AG09319 (cell line): ENCODE results near the gene UNKL.

ENCODE experiments used
- DNase-seq: peaks from one replicate; pipeline ENCODE4 v3.0.0-alpha.2; 2010; ENCODE audit warnings: low read depth; ENCODE audit errors: extremely low read depth
- TF ChIP-seq, protein P1 (sequence below): IDR thresholded peaks from 2 replicates; pipeline ENCODE4 v1.5.1; 2011; ENCODE audit warnings: low read depth, mild to moderate bottlenecking, inconsistent platforms, low read length, moderate library complexity

Gene UNKL

DNA sequence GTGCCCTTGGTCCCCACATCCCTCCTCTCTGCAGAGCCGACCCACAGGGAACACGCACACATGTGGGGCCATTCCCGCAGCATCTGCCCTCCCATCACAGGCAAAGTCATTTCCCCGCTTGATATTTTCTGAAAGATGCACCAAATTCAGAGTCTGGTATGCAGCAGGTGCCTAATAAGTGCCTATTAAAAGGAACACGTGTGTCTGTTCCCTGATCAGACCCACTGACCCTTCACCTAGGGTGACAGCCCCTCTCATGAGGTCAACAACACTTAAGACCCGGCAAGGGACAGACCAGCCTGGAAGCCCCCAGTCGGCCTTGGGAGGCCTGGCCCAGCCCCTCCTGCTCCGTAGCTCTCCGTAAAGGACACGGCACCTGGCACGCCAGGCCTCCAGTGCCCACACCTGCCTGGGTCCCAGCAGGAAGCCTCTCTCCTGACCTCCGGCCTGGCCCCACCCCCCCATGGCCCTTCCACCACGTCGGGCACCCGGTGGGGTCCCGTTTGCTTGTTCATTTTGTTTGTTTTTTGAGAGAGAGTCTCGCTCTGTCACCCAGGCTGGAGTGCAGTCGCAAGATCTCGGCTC, 20.0 kb downstream of the UNKL start:
- DNase-seq, result no peak

DNA sequence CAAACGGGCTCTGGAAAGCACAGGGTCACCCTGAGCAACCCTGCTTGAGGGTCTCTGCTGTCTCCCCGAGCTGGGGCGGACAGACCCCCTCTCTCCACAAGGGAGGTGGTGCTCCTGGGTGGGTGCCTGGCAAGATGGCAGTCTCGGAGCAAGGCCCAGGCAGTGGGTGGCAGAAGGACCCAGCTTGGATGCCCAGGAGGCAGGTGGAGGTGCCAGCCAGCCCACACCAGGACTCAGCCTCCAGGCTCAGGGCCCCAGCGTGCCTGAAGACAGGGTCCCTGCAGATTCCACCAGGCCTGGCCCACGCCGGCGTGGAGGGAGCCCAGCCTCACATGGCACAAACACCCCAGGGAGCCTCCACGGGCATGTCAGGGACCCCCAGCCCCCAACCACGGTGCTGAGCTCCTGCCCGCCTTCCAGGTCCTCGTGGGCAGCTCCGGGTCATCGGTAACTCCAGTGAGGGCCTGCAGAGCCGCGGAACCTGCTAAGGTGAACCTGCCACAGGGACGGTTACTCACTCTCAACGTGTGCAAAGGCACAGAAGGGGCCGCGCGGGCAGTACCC, 20.8 kb downstream of the UNKL start:
- TF ChIP-seq, protein P1, sequence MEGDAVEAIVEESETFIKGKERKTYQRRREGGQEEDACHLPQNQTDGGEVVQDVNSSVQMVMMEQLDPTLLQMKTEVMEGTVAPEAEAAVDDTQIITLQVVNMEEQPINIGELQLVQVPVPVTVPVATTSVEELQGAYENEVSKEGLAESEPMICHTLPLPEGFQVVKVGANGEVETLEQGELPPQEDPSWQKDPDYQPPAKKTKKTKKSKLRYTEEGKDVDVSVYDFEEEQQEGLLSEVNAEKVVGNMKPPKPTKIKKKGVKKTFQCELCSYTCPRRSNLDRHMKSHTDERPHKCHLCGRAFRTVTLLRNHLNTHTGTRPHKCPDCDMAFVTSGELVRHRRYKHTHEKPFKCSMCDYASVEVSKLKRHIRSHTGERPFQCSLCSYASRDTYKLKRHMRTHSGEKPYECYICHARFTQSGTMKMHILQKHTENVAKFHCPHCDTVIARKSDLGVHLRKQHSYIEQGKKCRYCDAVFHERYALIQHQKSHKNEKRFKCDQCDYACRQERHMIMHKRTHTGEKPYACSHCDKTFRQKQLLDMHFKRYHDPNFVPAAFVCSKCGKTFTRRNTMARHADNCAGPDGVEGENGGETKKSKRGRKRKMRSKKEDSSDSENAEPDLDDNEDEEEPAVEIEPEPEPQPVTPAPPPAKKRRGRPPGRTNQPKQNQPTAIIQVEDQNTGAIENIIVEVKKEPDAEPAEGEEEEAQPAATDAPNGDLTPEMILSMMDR, result no peak
- no peak for DNase-seq

More for the DNA sequence above, 20.0 kb downstream of the UNKL start:
- TF ChIP-seq, protein P1, result no peak

DNA sequence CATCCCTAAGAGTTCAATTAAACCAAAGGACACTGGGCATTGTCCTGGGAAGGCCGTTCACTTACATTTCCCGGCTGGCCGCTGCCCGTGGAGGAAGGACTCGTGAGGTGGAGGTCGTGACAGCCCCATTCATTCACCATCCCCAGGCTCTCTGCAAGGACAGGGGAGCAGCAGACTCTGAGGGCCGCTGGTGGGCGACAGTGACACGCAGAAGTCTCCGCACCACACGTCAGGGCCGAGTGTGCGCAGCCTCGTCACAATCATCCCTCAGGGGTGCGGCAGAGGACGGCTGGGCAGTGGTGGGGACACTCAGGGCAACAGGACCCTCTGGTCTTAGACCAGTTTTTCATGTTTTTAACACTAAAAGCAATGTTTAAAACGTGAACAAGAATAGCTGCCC, 21.7 kb downstream of the UNKL start:
- no peak for DNase-seq
- TF ChIP-seq, protein P1, result no peak

DNA sequence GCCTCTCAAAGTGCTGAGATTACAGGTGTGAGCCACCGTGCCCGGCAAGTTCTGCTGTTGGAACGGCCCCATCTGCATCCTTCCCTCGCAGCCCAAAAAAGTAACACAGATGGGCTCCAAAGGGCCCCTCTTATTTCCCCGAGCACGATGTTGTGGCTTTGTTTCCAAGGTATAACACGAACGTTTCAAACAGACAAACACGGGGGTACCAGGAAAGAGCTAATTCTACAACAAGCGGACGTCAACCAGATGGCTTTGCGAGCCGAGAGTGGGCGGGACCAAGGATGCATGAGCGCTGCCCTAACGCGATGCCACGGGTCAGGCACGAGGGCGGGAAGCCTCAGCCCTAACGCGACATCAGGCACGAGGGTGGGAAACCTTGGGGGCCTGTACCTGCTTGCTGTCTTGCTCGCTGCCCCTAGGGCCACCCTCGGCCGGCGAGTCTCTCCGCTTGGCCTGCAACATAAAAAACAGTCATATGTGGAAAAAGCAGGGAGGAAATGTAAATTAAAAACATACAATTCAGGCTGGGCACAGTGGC, 24.2 kb downstream of the UNKL start:
- TF ChIP-seq, protein P1, result no peak
- no peak for DNase-seq

DNA sequence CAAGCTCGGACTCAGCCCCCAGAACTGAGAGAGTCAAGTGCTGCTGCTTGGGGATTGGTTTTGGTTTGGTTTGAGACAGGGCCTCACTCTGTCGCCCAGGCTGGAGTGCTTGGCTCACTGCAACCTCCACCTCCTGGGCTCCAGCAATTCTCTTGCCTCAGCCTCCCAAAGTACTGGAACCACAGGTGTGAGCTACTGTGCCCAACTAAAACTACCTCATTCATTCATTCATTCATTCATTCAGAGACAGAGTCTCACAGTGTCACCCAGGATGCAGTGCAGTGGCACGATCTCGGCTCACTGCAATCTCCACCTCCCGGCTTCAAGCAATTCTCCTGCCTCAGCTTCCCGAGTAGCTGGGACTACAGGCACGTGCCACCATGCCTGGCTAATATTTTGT, 24.7 kb downstream of the UNKL start:
- DNase-seq, result no peak
- TF ChIP-seq, protein P1, result no peak

DNA sequence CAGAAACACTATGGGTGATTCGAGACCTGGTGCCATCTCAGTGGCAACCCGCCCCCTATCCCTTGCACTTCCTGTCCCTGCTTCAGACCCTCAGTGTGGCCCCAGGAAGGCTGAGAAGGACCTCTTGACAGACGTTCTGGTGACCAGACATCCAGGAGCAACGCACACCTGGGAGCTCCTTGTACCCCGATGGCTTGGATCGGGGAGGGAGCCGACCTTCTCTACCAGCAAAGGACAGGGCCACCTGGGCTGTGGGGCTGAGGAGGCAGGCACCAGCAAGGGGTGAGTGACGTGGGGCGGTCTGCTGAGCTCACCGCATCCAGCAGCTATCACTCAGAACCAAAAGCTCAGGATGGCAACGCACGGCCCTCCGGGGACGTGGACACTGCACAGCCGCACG, 27.2 kb downstream of the UNKL start:
- no peak for DNase-seq
- TF ChIP-seq, protein P1, result no peak

DNA sequence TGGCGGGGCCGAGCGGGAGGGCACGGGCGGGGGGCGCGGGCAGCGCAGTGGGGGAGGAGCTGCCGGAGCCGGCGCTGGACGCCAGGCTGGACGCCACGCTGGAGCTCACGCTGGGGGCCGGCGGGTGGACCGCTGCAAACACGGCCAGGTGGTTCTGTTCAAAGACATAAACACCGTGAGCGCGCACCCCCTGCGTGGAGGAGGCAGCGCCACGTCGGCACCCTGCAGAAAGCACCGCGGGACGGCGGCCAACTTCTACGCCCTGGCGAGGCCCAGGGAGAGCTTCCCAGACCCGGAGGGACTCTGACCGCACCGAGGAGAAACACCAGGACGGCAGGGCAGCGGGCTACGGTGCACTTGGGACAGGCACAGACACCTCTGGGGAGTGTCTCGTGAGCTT, 29.3 kb downstream of the UNKL start:
- TF ChIP-seq, protein P1, result no peak
- DNase-seq, result no peak
